Left lobe of liver (tissue), 2 donors: ENCODE data around the gene FAM25A. TPM values are rescaled to one million over a fixed set of nuclear protein-coding genes. Genes with fewer than 3 reads are reported as not detected.
A peak's percentile ranks its signal among the peaks of the same experiment; 100 is the strongest.
"Not testable (repeated sequence)": the region's sequence is repeated elsewhere in the genome, so short reads cannot be mapped to it uniquely, and the experiment has no call there.

Experiments
- ATAC-seq: fragments of 200-7000 bp; cut with Tn5 transposase; one replicate; pipeline ENCODE4 v1.9.1; 2020; ENCODE audit warnings: mild to moderate bottlenecking, moderate library complexity
- DNase-seq: peaks from one replicate; pipeline ENCODE4 v3.0.0-alpha.2; 2020; ENCODE audit warnings: low spot score
- total RNA-seq: library from RNA; stranded (reverse); gene quantifications from one replicate; pipeline ENCODE4 v1.2.1, GENCODE V29; 2021
- donor health status: DM: no; HTN: no; CAD: no; lungs with moderate emphysema.
- donor health status: DM: no; HTN: yes; CAD: no.

The FAM25A gene
- total RNA-seq = not detected

DNA sequence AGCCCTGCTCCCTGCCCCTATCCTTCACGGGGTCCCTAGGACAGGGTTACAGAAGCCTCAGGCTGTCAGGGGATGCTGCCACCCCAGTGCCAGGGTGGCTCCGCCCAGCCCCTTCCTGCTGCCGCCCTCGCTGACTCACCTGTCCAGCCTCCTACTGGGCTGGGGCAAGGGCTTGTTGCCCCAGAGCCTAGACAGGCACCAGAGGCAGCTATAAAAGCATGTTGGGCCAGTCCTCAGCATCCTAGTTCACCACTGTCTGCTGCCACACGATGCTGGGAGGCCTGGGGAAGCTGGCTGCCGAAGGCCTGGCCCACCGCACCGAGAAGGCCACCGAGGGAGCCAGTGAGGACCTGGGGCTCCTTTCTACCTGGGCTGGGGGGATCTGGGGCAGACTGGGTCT is at the start of gene FAM25A:
TSS of gene FAM25A (plus strand) at position 239 of the 400 bp plus-strand sequence. CDS start at position 270, 31 bp downstream.
- not testable (repeated sequence) for ATAC-seq, DNase-seq

DNA sequence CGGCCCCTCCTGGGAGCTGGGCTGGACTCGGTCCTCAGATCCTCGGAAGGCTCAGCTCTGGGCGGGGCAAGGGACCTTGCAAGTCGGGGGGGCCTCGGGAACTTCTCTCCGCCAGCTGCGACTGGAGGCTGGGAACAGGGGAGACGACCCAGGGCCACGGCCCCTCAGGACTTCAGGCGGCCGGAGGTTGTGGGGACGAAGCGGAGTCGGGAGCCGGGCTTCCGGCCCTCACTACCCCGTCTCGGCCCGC is 49.2 kb upstream of the FAM25A start:
- no peak for DNase-seq
- ATAC-seq = no peak

DNA sequence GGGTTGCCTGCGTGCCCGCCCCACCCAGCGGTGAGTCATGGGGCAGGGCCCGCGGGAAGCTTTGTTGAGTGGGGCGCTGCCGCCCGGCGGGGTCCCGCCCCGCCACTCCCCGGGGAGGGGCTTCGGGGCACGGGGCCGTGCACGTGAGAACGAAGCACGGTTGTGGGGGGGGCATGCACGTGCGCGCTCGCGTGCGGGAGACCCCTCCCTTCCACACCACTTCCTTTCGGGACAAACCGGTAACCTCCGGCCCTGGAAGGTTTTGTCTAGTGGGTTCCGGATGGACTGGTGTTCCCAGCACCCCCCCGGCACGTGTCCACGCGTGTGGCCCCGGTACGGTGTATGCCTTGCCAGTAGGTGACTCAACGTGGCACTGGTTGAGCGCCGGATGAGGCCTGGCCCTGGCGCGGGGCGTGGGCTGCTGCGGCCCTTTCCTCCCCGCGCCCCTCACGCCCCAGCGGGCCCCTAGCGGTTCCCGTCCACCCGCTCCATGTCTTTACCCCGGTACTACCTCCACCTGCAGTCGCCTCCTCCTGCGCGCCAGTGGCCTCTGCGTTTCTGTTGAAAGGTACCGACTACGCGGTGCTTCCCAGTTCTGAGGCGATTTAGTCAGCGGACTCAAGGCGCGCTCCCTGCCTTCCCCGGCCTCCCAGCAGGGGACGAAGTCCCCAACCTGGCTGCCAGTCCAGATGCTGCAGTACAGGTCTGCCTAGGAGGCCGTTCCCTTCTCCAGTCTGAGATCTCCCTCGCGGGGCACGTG is 48.7 kb upstream of the FAM25A start:
- ATAC-seq = peak; percentile 63
- DNase-seq = peak; percentile 75

DNA sequence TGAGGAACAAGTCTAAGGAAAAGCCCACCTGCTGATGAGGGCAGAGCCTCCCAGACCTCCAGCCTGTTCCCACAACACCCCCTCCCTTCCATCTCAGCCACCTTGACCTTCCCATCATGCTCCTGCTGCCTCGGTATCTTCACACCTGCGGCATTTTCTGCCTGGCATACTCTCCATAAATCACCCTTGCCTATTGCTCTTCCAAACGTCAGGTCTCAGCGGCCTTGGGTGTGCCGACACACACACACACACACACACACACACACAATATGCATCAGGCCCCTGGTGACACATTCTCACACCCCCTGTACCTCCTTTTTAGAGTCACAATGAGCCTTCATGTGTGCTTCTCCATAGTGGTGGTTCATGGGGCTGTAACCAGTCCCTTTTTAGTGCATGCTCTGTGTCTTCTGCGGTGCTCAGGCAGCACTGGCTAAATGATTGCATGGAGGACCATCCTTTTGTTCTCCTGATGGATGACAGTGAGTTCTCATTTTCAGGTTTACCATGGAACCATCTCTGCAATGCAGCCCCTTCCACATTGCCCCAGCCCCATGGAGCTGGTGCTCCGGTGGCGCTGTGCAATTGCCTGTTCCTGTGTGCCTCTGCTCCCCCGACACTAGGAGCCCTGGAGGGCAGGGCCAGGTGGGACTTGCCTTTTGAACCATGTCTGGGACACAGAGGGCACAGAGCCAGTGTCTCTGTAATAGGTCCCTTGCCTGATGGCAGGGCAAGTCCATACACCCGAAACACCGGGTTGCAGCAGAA is 47.3 kb upstream of the FAM25A start:
- ATAC-seq (no peak), DNase-seq (no peak)

DNA sequence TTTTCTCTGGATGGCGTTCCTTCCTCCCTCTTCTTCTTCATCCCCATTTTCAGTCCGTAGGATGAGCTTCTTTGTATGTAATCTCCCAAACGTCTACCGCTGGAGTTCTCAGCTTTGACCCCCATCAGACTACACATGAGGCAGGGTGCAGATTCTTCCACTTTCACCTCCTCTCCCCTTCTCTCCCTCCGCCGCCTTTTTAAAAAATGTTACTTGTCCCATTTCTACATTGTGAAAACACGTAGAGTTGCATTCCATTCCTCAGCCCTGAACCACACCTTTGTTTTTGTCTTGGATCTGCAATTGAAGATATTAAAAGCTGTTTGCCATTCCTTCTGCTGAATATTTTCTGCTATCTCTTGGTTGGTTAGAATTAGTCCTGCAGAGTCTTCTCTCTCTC is 45.6 kb upstream of the FAM25A start:
- ATAC-seq = no peak

DNA sequence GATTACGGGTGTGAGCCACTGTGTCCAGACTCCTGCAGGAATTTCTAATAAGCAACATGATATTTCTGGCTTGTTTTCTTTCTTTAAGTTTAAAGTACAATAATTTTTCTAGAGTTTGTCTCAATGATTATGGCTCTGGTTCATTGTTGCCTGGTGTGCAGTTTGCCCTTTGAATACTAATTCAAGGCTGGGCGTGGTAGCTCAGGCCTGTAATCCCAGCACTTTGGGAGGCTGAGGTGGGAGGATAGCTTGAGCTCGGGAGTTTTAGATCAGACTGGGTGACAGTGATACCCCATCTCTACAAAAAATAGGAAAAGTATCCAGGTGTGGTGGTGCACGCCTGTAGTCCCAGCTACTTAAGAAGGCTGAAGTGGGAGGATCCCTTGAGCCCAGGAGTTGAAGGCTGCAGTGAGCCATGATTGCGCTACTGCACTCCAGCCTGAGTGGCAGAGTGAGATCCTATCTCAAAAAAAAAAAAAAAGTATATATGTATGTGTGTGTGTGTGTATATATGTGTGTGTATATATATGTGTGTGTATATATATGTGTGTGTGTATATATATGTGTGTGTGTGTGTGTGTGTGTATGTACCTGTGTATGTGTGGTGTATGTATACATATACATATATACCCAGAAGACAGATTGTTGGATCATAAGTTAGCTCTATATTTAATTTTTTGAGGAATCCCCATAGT is 43.6 kb upstream of the FAM25A start:
- ATAC-seq = no peak
- no peak for DNase-seq

More for the DNA sequence above, 45.6 kb upstream of the FAM25A start:
- DNase-seq = no peak

DNA sequence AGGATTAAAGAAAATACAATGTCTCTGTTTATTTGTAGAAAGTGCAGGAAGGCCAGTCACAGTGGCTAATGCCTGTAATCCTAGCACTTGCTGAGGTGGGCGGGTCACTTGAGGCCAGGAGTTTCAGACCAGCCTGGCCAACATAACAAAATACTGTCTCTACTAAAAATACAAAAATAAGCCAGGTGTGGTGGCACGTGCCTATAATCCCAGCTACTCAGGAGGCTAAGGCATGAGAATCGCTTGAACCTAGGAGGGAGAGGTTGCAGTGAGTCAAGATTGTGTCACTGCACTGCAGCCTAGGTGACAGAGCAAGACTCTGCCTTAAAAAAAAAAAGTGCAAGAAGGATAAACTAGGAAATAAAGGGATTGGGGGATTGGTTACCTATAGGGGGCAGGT is 41.6 kb upstream of the FAM25A start:
- DNase-seq, ATAC-seq: not testable (repeated sequence)

DNA sequence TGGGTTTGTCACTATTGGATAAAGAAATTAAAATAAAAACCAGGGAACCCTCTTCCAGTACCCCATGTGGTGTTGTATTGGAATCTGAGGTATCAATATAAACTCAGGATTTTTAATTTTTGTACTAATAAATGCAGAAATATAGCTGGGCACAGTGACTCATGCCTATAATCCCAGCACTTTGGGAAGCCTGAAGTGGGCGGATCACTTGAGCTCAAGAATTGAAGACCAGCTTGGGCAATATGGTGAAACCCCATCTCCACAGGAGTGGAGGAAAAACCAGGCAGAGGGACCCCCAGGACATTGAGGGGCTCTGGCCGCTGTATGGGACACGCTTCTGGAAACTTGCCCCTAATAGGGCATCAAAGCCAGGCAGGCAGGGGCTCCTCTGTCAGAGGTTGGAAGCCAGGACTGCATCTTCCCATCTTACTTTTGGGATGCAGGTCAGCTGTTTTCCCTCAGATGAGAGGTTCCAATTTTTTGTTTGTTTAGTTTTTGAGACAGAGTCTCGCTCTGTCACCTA is 40.7 kb upstream of the FAM25A start:
- peak; percentile 17 for ATAC-seq
- no peak for DNase-seq

DNA sequence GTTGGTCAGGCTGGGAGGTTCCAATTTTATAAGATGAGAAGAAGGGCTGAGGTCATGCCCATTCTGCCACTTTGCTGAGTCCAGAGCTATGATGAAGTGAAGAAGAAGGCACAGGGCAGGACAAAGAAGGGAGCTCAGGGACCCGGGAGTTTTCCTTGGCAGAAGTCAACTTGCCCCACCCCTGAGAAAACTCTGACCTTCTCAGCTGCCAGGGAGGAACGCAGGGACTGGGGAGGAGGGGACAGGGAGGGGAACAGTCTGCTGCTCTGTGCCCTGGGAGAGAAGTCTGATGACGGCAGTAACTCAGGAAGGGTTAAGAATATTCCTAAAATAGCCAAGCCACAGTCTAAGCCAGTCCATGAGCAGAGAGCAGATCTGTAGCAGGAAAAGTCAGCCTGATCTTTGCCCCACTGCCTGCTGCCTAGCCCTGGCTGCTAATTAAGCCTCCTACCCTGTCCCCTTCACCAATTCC is 40.1 kb upstream of the FAM25A start:
- ATAC-seq (peak; percentile 50), DNase-seq (no peak)

DNA sequence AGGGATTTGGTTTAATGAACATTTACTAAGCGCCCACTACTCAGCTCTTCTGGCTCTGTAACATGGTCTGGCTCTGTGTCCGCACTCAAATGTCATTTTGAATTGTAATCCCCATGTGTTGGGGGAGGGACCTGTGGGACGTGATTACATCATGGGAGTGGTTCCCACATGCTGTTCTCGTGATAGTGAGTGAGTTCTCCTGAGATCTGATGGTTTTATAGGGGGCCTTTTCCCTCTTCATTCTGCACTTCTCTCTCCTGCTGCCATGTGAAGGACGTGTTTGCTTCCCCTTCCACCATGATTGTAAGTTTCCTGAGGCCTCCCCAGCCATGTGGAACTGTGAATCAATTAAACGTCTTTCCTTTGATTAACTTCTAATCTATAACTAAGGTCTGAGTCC is 39.1 kb upstream of the FAM25A start:
- not testable (repeated sequence) for ATAC-seq, DNase-seq

DNA sequence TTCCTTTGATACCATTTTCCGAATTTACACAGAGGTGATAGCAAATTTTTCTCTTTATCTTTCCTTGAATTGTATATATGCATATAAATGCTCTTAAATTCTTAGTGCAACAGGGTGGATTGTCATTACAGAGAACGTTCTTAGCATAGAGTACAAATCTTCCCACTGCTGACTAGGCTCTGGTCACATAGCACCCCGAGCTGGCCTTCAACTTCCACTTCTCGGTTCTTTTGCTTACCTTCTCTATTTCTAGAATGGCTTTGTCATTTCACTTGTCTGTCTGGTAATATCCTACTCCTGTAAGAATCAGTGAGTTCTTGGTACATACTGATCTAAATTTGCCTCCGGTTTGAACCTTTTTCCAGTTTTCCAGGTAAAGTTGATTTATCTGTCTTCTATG is 38.4 kb upstream of the FAM25A start:
- ATAC-seq = no peak

DNA sequence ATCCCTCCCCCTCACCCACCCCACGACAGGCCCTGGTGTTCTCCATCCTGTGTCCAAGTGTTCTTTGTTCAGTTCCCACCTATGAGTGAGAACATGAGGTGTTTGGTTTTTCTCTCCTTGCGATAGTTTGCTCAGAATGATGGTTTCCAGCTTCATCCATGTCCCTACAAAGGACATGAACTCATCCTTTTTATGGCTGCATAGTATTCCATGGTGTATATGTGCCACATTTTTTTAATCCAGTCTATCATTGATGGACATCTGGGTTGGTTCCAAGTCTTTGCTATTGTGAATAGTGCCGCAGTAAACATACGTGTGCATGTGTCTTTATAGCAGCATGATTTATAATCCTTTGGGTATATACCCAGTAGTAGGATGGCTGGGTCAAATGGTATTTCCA is 35.6 kb upstream of the FAM25A start:
- not testable (repeated sequence) for ATAC-seq, DNase-seq

More for the DNA sequence above, 38.4 kb upstream of the FAM25A start:
- no peak for DNase-seq

DNA sequence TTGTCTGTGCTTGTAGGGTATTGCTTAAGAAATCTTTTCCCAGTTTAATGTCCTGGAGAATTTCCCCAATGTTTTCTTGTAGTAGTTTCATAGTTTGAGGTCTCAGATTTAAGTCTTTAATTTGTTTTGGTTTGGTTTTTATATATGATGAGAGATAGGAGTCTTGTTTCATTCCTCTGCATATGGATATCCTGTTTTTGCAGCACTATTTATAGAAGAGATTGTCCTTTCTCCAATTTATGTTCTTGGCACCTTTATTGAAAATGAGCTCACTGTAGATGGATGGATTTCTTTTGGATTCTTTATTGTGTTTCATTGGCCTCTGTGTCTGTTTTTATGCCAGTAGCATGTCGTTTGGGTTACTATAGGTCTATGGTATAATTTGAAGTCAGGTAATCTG is 31.6 kb upstream of the FAM25A start:
- ATAC-seq (no peak), DNase-seq (no peak)

DNA sequence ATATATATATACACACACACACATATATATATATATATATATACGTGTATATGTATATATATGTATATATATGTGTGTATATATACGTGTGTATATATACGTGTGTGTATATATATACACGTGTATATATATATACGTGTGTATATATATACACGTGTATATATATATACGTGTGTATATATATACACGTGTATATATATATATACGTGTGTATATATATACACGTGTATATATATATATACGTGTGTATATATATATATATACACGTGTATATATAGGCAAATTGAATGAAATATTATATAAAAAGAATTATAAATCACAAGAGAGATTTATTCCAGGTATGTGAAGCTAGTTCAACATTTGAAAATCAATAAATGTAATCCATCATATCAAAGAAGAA is 28.7 kb upstream of the FAM25A start:
- not testable (repeated sequence) for ATAC-seq

DNA sequence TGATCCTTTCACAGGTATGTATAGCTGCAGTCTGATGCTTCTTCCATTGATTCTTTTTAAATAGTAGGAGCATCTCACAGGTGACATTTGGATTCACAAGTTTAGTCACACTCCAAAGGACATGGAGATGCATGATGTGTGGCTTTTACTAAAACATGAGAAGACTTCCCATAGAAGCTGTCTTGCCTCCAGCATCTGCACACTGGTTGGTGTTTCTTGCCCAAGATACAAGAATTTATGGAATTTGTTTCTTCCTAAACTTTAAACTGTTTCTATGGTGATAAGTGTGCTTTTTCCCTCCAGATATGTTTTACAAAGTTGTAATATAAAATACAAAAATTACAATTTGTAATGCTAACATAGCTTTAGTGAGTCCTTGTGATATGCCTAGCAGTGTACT is 27.6 kb upstream of the FAM25A start:
- DNase-seq (no peak), ATAC-seq (no peak)

More for the DNA sequence above, 28.7 kb upstream of the FAM25A start:
- DNase-seq = not testable (repeated sequence)

DNA sequence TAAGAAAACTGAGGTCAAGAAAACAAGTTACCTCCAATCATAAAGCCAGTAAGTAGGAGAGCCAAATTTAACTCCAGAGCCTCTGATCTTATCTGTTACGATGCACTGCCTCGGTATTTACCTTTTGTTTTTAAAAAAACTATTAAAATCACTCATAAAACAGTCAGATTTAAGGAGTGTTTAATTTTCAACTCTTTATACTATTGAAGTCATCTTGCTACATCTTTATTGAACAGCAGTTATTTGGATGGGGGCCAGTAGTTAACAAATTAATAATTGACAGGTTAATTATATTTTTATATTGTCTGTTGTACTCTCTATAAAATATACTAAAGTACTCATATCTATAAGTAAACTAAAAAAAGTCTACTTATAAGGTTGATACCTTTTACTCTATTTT is 27.2 kb upstream of the FAM25A start:
- DNase-seq (no peak), ATAC-seq (no peak)

DNA sequence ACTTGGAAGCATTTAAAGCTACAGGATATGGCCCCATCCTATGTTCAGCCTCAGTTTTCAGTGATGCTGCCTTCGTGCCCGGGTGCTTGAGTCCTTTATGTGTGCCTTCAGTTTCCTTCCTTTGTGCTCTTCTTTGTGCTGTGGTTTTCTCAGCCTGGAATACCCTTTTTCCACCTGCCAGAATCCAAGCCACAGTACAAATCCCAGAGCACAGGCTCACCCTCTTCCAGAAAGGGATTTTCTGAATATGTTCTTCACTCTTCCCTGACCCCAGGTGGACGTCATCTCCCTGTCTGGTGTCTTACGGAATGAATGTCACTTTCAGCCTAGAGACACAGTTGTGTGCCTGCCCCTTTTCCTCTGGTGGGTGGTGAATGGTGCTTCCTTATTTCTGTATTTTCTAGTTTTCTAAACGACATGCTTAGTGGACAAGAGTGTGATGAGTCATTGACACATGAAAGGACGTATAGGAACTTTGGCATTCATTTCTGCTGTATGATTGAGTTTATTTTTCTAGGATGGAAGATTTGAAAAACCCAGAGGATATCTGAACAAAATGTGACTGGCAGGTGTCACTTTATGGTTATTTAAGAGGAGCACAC is 20.2 kb upstream of the FAM25A start:
- DNase-seq, ATAC-seq: not testable (repeated sequence)

DNA sequence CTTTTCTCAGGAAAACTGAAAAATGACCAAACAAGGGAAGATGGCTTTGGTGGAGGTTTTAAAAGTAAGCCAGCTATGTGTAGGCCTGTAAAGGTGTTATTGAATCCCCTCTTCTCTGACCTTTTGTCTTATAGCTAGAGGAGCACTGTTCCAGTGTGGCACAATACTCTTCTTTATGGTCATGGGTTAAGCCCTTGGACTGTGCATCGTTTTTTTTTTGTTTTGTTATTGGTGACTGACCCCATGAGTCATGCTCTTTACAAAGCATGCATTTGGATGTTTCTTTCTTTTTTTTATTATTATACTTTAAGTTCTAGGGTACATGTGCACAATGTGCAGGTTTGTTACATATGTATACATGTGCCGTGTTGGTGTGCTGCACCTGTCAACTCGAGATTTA is 19.6 kb upstream of the FAM25A start:
- DNase-seq = no peak
- ATAC-seq = no peak

DNA sequence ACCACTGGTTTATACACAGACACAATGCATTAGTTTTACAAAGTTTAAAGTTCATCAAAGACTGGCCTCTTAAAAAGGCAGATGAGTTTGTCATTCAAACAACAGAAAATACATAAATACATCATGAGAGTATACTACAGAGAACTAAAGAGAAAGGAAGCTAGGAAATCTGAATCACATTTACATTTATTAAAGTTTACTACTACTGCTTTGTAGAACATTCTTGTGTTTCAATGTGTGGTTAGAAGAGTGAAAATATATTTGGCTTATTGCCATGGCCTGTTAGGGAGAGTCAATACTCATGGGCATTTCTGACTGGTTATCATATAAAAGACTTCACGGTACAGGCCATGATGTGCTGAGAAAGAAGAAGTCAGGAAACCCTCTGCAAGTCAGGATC is 13.0 kb upstream of the FAM25A start:
- not testable (repeated sequence) for ATAC-seq, DNase-seq

DNA sequence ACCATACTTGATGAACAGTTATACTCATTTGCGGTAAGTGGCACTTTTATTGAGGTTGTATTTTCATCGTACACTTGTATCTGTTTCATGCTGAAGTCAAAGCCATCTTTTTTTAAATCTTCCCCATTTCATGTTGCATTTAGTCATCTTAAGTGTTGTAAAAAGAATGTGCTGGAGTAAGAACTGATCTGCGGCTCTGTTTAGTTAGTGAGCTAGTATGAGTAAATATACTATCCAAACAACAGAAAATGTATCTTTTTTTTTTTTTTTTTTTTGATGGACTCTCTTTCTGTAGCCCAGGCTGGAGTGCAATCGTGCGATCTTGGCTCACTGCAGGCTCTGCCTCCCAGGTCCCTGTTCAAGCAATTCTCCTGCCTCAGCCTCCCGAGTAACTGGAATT is 12.4 kb upstream of the FAM25A start:
- ATAC-seq, DNase-seq: not testable (repeated sequence)

DNA sequence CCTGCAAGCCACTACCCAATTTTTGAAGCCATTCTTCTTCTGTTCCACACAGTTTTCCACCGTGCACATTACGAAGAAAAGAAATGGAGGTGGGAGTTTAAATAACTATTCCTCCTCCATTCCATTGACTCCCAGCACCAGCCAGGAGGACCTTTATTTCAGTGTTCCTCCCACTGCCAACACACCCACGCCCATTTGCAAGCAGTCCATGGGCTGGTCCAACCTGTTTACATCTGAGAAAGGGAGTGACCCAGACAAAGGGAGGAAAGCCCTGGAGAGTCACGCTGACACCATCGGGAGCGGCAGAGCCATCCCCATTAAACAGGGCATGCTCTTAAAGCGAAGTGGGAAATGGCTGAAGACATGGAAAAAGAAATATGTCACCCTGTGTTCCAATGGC is 11.8 kb upstream of the FAM25A start:
- ATAC-seq, DNase-seq: not testable (repeated sequence)
